Measurements from ENCODE around the gene SIKE1.
A peak's percentile ranks its signal among the peaks of the same experiment; 100 is the strongest.
"Not testable (repeated sequence)": the region's sequence is repeated elsewhere in the genome, so short reads cannot be mapped to it uniquely, and the experiment has no call there.

SIKE1 gene

DNA sequence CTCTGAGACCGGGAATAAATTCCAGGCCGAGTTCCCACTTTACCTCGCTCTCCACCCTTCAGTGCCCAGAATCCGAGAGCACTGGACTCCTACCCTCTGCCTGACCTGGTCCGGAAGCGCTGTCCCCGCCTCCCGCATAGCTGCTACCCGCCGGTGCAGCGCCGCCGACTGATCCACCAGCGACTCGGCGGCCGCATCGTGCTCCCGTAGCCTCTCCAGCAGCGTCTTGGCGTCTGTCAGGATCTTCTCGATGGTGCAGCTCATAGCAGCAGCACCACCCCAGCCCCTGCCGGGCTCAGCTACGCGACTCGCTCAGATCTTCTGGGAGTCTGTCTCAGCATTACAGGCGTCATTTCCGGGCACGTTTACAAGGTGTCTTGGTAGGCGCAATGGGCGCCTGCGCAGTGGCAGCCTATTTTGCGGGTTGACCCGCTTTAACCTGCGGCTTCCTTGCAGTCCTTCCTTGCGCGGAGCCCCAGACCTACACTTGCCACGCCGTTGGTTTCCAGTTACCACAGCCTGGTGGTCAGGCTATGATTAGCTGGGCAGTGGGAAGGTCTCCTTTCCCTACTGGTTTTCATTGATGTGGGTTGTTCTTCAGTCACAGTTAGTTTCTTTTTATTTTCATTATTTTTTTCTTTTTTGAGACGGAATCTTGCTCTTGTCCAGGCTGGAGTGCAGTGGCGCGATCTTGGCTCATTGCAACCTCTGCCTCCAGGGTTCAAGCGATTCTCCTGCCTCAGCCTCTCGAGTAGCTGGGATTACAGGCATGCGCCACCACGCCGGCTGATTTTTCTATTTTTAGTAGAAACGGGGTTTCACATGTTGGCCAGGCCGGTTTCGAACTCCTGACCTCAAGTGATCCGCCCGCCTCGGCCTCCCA, at the start of gene SIKE1:
Gene SIKE1, minus strand, starts transcription at position 342 of the 883 bp plus-strand sequence. Its CDS starts 78 bp downstream, at position 264.
- DNase-seq: peak; percentile 96

DNA sequence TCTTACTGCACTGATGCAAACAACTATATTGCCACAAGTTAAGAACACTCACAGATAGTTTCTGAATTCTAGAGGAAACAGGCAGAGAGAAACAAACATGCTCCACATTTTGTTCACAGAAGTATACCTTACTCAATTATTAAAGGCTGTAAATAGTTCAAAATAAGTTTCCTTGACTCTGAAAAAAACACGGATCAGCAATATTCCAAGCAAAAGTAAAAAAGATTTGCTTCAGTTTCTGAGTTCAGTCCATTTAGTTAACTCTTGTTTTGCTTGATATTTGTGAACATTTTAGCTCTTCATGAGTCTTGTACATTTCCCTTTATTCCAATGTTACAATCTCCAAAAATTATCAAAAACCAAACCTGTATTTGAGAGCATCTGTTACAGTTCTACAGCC, 49.6 kb upstream of the SIKE1 start:
- not testable (repeated sequence) for DNase-seq

DNA sequence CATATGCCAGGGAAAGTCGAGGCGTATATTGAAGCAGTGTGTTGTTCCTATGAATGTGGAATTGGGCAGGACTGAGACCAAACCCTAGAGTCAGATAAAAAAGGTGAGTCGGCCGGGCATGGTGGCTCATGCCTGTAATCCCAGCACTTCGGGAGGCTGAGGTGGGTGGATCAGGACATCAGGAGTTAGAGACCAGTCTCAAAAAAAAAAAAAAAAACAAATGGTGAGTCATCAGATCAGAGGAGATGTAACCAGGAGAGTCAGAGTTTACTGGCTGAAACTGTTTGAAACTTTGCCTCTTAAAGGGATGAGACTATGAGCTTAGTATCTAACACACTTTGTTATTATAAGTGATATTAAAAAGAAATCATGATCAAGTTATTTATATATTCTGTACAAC, 47.8 kb upstream of the SIKE1 start:
- DNase-seq: no peak

DNA sequence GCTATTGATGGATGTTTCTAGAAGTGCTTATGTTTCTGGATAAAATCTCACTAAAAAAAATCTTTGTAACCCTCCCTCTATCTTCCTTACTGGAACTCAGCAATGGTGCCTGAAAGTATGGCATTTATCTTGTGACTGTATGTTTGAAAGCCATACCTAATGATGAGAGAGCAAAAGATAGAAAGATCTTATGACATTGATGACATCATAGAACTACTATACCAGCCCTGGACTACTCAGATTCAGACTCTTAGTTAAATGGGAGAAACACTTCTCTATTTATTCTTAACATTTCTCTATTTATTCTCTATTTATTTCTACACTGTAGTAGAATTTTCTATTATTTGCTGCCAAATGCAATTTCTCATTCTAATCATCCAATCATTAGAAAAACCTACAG, 41.5 kb upstream of the SIKE1 start:
- DNase-seq: no peak

DNA sequence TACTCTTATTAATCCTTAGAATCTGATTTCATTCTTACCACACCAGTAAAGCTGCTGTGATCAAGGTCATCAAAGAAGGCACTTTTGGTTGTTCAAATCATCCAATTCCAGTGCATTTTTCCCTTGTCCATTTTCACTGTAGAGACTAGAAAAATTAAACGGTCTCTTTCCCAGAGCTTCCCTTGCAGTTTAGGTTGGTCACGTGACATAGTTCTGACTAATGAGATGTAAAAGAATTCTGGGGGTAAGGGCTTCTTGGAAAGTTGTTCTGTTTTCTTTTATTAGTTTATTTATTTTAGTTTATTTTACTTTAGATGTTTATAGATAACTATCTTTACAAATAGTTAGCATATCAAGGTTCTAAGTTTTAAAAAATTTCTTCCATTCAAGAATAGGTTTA, 39.9 kb upstream of the SIKE1 start:
- no peak for DNase-seq

DNA sequence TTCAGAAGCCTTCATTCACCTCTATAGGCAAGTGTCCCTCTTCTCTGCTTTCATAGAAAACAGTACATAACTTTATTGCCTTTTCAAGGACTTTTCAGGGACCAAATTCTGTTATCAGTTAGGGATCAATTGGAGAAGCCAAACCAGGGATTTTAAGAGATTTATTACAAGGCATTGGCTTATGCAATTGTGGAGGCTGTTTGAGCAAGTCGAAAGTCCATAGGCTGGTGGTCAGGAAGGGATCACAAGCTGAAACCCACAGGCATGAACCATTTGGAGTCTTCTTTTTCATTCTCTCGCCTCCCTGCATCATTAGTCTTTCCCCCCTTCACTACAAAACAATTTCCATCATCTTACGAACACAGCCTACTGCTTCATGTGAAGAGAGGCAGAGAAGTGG, 39.4 kb upstream of the SIKE1 start:
- DNase-seq: no peak

DNA sequence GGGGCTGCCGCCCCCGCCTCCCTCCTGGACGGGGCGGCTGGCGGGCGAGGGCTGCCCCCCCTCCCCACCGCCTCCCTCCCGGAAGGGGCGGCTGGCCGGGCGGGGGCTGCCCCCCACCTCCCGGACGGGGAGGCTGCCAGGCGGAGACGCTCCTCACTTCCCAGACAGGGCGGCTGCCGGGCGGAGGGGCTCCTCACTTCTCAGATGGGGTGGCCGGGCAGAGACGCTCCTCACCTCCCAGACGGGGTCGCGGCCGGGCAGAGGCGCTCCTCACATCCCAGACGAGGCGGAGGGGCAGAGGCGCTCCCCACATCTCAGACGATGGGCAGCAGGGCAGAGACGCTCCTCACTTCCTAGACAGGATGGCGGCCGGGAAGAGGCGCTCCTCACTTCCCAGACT, 24.0 kb upstream of the SIKE1 start:
- DNase-seq: not testable (repeated sequence)

DNA sequence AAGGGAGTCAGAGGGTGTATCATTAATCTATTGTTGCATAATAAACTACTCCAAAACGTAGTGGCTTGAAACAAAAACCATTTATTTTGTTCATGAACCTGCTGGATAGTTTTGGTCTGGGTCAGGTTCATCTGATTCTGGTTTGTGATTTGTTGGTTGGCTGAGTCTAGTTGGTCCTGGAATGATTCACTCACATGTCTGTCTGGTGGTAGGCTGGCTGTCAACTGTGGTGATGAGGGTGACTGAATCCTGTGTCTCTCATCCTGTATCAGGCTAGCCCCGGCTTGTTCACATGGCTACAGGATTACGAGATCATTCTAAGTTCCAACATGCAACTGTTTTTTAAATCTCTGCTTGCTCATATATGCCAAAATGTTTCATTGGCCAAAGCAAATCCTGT, 22.5 kb upstream of the SIKE1 start:
- DNase-seq: no peak

DNA sequence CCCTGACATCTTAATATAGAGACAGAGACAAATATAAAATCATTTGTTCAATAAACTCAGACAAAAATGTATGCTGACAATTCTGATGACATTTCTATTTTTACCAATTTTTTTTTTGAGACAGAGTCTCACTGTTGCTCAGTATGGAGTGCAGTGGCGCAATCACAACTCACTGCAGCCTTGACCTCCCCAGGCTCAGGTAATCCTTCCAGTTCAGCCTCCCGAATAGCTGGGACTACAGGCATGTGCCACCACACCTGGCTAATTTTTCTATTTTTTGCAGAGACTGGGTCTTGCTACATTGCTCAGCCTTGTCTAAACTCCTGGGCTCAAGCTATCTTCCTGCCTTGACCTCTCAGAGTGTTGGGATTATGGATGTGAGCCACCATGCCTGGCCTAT, 13.6 kb upstream of the SIKE1 start:
- DNase-seq: no peak

DNA sequence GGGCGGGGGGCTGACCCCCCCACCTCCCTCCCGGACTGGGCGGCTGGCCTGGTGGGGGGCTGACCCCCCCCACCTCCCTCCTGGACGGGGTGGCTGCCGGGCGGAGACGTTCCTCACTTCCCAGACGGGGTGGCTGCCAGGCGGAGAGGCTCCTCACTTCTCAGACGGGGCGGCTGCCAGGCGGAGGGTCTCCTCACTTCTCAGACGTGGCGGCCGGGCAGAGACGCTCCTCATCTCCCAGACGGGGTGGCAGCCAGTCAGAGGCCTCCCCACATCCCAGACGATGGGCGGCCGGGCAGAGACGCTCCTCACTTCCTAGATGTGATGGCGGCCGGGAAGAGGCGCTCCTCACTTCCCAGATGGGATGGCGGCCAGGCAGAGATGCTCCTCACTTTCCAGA, 10.1 kb upstream of the SIKE1 start:
- DNase-seq: not testable (repeated sequence)

DNA sequence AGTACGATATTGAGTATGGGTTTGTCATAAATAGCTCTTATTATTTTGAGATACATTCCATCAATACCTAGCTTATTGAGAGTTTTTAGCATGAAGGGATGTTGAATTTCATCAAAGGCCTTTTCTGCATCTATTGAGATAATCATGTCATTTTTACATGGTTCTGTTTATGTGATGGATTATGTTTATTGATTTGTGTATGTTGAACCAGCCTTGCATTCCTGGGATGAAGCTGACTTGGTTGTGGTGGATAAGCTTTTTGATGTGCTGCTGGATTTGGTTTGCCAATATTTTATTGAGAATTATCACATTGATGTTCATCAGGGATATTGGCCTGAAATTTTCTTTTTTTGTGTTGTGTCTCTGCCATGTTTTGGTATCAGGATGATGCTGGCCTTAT, 6.0 kb upstream of the SIKE1 start:
- DNase-seq: not testable (repeated sequence)

DNA sequence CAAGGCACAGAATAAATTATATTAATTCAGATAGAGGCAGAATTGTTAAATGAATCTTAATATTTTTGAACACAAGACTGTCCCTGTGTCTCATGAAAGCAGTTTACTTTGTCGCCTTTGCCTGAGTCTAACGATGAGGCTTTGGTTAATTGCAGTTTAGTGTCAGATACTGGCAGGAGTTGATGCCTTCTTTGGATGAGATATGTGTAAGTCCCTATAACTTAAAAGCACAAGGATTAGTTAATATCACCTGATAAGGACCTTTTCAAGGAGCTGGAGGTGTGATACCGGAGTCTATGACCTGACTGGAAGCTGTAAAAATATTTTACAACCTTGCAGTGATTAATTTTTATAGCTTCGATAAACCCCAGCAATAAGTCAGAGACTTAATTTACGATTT, 2.0 kb upstream of the SIKE1 start:
- no peak for DNase-seq

DNA sequence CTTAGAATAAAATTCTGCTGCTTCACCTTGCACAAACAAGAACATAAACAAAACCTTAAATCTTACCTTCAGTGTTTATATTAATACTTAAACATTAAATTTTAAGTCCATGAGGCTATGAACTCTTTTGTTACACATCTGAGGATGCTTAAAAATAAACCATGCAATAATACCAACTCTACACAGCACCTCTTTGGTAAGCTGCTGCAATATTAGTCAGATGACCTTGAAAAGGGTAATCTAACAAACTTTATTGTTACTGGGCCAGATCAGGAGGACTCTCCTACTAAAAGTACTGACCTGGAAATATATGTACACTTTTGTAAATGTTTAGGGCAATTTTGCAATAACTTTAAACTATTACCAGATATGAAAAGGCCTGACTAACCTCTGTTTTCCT, 763 bp downstream of the SIKE1 start:
- DNase-seq: no peak

DNA sequence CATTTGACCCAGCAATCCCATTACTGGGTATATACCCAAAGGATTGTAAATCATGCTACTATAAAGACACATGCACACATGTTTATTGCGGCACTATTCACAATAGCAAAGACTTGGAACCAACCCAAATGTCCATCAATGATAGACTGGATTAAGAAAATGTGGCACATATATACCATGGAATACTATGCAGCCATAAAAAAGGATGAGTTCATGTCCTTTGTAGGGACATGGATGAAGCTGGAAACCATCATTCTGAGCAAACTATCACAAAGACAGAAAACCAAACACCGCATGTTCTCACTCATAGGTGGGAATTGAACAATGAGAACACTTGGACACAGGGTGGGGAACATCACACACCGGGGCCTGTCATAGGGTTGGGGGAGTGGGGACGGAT, 3.8 kb downstream of the SIKE1 start:
- not testable (repeated sequence) for DNase-seq

DNA sequence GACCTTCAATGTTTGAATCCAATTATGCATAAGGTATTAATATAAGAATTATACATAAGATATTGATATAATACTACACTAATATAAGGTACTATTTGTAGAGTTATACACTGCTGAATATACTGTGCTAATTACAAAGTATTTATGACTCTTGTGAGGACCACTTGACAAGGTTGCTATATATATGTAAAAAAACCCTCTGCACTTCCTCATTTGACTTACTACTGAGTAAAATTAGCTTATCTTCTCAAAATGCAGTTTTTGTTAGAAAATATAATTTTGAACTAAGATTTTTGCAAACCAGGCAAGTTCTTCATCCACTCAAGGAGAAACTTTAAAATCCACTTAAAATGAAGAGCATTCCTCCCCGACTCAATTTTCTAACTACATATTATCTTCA, 8.5 kb downstream of the SIKE1 start:
- no peak for DNase-seq

DNA sequence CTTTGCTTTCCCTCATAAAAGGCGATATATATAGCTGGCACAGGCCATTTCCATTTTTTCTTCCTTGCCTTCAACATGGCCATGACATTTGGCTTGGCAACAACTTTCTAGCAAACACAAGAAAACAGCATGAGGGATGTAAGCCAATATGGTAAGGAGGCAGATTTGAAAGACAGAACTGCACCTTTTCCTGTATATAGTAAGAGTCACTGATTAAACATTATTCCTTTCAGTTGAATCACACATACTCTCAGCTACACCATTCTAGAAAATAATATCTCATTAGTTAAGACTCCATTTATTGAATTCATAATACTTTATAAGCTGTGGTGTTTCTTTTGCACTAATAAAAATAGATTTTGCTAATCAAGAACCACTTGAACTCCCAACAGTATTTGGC, 9.5 kb downstream of the SIKE1 start:
- DNase-seq: no peak

DNA sequence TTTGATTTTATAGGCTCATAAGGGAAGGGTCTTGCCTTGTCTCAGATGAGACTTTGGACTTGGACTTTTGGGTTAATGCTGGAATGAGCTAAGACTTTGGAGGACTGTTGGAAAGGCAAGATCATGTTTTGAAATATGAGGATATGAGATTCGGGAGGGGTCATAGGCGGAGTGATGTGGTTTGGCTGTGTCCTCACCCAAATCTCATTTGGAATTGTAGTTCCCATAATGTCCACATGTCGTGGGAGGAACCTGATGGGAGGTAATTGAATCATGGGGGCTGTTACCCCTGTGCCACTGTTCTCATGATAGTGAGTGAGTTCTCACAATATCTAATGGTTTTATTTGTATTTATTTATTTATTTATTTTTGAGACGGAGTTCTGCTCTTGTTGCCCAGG, 15.8 kb downstream of the SIKE1 start:
- DNase-seq: no peak

DNA sequence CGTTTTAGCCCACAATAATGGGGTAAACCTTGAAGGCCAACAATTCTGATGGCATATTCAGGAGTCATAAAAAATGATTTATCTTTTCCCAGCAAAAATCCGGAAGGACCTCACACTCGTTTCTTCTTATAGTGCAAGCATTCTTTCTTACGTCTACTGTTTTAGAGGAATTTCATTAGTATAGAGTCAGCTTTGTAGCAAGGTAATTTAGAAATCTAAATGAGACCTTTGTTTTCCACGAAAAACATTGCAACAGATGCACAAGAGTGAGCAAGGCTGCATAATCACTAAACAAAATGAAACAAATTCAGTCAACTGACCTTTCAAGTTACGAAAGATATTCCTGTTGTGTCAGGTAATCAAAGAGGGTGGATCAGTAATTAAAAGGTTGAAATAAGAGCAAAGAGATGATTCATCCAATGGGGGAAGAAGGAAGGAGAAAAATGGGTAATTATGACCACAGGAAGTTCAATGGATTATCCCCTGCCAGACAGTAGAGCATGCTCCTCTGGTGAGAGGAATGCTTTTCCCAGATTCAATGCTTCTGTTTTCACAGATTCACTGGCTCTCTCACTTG, 22.1 kb downstream of the SIKE1 start:
- no peak for DNase-seq

DNA sequence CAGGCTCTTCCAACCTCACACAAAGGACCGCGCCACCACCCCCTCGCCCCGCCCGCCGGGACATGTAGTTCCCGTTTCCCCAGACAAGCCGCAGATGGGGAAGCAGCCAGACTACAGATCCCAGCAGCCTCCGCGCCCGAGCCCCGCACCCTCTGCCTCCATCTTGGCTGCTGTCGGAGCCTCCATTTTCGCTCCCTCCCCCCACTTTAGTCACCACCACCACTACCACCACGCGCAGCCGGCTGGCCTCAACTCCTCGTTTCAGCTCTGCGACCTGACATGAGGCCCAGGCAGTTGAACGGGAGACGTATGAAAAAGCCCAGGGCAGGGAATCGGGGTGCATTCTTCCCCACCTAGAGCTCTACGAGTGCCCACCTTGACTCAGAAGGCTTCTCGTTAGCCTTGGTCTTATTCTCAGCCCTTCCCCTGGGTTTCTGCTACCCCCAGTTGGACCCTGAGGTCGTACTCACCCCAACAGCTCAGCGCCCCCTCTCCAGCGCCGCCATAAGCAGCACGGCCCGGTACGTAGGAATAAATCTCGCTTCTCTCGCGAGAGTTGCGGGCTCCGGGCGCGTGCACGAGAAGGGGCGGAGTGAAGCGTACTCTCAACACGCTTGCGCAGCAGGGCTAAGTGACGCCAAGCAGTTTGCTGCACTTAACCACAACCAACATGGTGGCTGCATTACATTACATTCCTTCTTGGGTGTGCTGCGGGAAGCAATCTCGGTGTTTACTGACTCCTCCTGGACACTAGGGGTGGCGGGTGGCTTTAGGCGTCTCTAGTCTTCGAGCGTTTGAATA, 22.8 kb downstream of the SIKE1 start, which contains the start of gene CSDE1:
Gene CSDE1, minus strand, starts transcription at position 530 of the 801 bp plus-strand sequence. CDS start 18,094 bp downstream, outside the sequence.
- DNase-seq: peak; percentile 96

DNA sequence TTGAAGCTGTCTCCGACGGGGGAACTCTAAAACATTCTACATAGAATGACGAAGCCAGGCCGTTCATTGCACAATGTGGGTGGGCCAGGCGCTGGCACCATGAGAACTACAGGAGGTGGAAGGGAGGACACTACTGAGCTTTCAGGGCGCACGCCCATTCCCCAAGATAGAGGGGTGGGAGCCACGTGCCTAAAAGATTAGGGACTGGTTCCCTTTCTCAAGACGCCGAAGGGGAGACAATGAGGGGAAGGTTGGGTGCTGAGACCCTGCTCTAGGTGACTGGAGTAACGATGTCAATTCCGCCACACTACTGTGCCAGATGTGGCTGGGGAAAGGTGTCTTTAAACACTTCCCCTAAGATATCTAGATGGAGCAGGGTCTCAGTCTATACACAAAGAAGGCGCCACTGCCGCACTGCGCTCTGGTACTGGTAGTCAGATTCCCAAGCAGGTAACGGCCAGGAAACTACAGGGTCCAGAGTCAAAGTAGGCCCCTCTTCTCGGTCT, 23.5 kb downstream of the SIKE1 start:
- peak; percentile 29 for DNase-seq

DNA sequence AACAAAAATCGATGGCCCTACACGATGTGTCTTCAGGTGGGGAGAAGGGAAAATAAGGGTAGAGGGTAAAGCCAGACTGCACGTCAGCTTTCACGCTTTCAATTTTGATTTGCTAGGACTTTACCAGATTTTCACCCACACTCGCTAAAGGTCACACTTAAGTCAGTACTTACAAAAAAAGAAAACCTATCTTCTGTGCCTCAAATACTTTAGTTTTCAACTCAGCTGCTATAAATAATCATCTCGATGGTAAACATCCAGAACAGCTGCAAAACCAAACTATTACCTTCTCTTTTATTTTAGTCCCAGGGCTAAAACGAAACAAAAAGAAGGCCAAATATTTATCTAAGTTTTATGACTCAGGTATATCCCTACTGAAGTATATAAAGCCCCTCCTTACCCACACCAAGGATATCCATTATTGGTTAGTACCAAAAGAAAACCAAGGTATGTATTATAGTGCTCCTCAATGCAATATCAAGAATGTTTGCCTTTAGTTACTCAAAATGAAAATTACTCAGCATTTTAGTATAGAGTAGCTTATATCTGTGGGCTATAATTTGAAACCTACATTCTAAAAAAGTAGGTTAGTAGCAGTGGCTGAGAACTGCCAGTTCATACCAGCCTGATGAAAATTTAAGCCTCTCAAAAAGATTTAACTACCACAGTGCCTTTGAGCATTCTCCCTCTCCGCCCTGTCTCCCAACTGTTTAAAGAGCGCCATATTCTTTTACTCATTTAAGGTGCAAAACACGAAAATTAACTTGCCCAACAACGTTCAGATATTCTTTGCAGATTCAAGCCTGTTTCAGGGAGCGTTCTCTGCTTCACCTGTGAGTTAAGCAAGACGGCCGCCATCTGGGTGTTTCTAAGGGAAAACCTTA, 24.2 kb downstream of the SIKE1 start:
- DNase-seq: no peak
